T-cell (primary cell): ENCODE measurements around the gene SPATA31D4. TPM values are rescaled to one million over a fixed set of nuclear protein-coding genes. Genes with fewer than 3 reads are reported as not detected.
"Not testable (repeated sequence)": the region's sequence is repeated elsewhere in the genome, so short reads cannot be mapped to it uniquely, and the experiment has no call there.

ENCODE experiments used
- ATAC-seq, 4 experiments: fragments of 200-7000 bp in 3 of 4; fragments of 150-1000 bp in 1 of 4; cut with Tn5 transposase; replicated peaks in 1 of 4; 1 replicate in 3 of 4; 2 replicates in 1 of 4; pipeline ENCODE4 v1.10.0; 2021; ENCODE audit warnings: moderate library complexity in 3 of 4, mild to moderate bottlenecking in 2 of 4, moderate number of reproducible peaks in 1 of 4
- CTCF ChIA-PET, 2 donors: fragments of 300-600 bp; sonication (Branson Sonifier 250); formaldehyde crosslinking; loops; one replicate each; lab custom pipeline; 2022; ENCODE audit warnings: antibody characterized with exemption in 2 of 2; lab: Charles Lee
- POLR2A ChIA-PET, 2 donors: fragments of 300-600 bp; sonication (Branson Sonifier 250); formaldehyde crosslinking; loops; one replicate each; lab custom pipeline; 2022; ENCODE audit warnings: antibody characterized with exemption in 2 of 2; lab: Charles Lee
- DNase-seq, 35 experiments: peaks; one replicate each; pipeline versions ENCODE4 v3.0.0 to v3.0.0-alpha.2; 2013 to 2023
- H3K27ac ChIP-seq: one replicate; pipeline ENCODE4 v1.5.1; 2013; ENCODE audit warnings: low read length
- H3K27me3 ChIP-seq, 2 experiments: replicated peaks in 1 of 2; 1 replicate in 1 of 2; 2 replicates in 1 of 2; pipeline versions ENCODE4 v1.6.1 to v1.7.0; 2013; ENCODE audit warnings: low read length in 1 of 2, mixed read lengths in 1 of 2; ENCODE audit not compliant: control insufficient read depth in 2 of 2, insufficient read depth in 2 of 2; ENCODE audit errors: extremely low read depth in 1 of 2
- H3K36me3 ChIP-seq, 2 donors: 1 replicate in 1 of 2; 2 replicates in 1 of 2; pipeline versions ENCODE4 v1.6.1 to v1.7.0; 2013; ENCODE audit warnings: low read length in 1 of 2; ENCODE audit not compliant: control insufficient read depth in 2 of 2, insufficient read depth in 1 of 2; ENCODE audit errors: extremely low read depth in 1 of 2
- H3K4me1 ChIP-seq, 2 experiments: 1 replicate in 1 of 2; 2 replicates in 1 of 2; pipeline versions ENCODE4 v1.6.1 to v1.7.0; 2013; ENCODE audit warnings: low read length in 2 of 2, mixed read lengths in 1 of 2; ENCODE audit not compliant: insufficient read depth in 2 of 2, control insufficient read depth in 1 of 2; ENCODE audit errors: extremely low read depth in 1 of 2
- H3K4me3 ChIP-seq, 2 donors: 1 replicate in 1 of 2; 2 replicates in 1 of 2; pipeline versions ENCODE4 v1.5.1 to v1.7.0; 2013; ENCODE audit warnings: mild to moderate bottlenecking in 2 of 2, low read length in 1 of 2, moderate library complexity in 1 of 2; ENCODE audit not compliant: control insufficient read depth in 1 of 2; ENCODE audit errors: extremely low read depth in 1 of 2
- H3K9me3 ChIP-seq: 2 replicates; pipeline ENCODE4 v1.7.0; 2013
- H3K27ac Mint-ChIP-seq, 2 donors: one replicate each; pipeline ENCODE4 v1.8.0; 2020 to 2021; ENCODE audit warnings: mild to moderate bottlenecking in 2 of 2, mixed read lengths in 2 of 2
- H3K27me3 Mint-ChIP-seq, 2 donors: one replicate each; pipeline ENCODE4 v1.8.0; 2021 to 2022; ENCODE audit warnings: mixed read lengths in 2 of 2
- H3K36me3 Mint-ChIP-seq: one replicate; pipeline ENCODE4 v1.8.0; 2021; ENCODE audit warnings: mixed read lengths
- H3K4me1 Mint-ChIP-seq, 3 donors: one replicate each; pipeline ENCODE4 v1.8.0; 2020 to 2022; ENCODE audit warnings: mixed read lengths in 3 of 3, mild to moderate bottlenecking in 1 of 3
- H3K4me3 Mint-ChIP-seq, 3 donors: one replicate each; pipeline ENCODE4 v1.8.0; 2020 to 2022; ENCODE audit warnings: mild to moderate bottlenecking in 3 of 3, mixed read lengths in 3 of 3, moderate library complexity in 3 of 3
- H3K9me3 Mint-ChIP-seq, 3 donors: one replicate each; pipeline ENCODE4 v1.8.0; 2020 to 2022; ENCODE audit warnings: mixed read lengths in 3 of 3
- WGBS: methylation state at CpG from one replicate; pipeline ENCODE4 v1.1.5; 2013; ENCODE audit warnings: missing lambda C conversion rate; ENCODE audit not compliant: insufficient coverage; 5-methylcytosine and 5-hydroxymethylcytosine counted together
- total RNA-seq, 35 experiments: library from RNA in 6 of 35; stranded (reverse) in 6 of 35; fragments of 120-200 nt in 1 of 35; gene quantifications; one replicate each; pipeline versions ENCODE4 v1.2.1 to v1.2.4 and lab custom pipeline; 2013 to 2026

Gene SPATA31D4
- total RNA-seq, result not detected
- total RNA-seq (2013), result not detected
- total RNA-seq (lab: John Stamatoyannopoulos, UW), result 0 to 0.06 (median 0) reads per million in 29 experiments

- H3K4me3 Mint-ChIP-seq, H3K27ac Mint-ChIP-seq, H3K4me1 Mint-ChIP-seq, POLR2A ChIA-PET, H3K27ac ChIP-seq, H3K4me1 ChIP-seq, CTCF ChIA-PET, H3K9me3 Mint-ChIP-seq, H3K9me3 ChIP-seq, H3K27me3 Mint-ChIP-seq, H3K4me3 ChIP-seq, ATAC-seq, DNase-seq, H3K36me3 Mint-ChIP-seq, H3K36me3 ChIP-seq, H3K27me3 ChIP-seq: not testable (repeated sequence)
- WGBS, result no CpG with 5 or more reads among the region's 3 CpGs
Observed at GRCh38 chr9:81928305-81928704, at the start of gene SPATA31D4. Gene SPATA31D4 (plus strand): TSS chr9:81928428. CDS start chr9:81928514, 86 bp downstream.

- H3K27me3 Mint-ChIP-seq, result no peaks in the 10 kb centered on the region
- H3K4me1 Mint-ChIP-seq, result no peaks in the 10 kb centered on the region
- Histone ChIP-seq H3K36me3 (no peaks in the 10 kb centered on the region), H3K27ac (no peak overlapping the region), H3K9me3 (no peaks in the 10 kb centered on the region), H3K4me1 (no peaks in the 10 kb centered on the region), H3K4me3 (no peak overlapping the region), H3K27me3 (no peaks in the 10 kb centered on the region)
- no peak overlapping the region for H3K27ac Mint-ChIP-seq
- no peaks in the 10 kb centered on the region for H3K36me3 Mint-ChIP-seq
- ChIA-PET POLR2A (no interaction called here), CTCF (no interaction called here)
- DNase-seq (no peak), ATAC-seq (no peak)
- no CpG with 5 or more reads among the region's 2 CpGs for WGBS
- no peak overlapping the region for H3K4me3 Mint-ChIP-seq
- peaks cover 0 to 6% (median 0%) of the 10 kb centered on the region in 3 donors for H3K9me3 Mint-ChIP-seq
Observed at GRCh38 chr9:81878530-81878929, 49.7 kb upstream of the SPATA31D4 start.

- H3K4me1 Mint-ChIP-seq, result no peaks in the 10 kb centered on the region
- H3K4me3 ChIP-seq, result no peak overlapping the region
- H3K9me3 ChIP-seq, result no peaks in the 10 kb centered on the region
- H3K27ac ChIP-seq, result no peak overlapping the region
- DNase-seq (no peak), ATAC-seq (no peak)
- no peaks in the 10 kb centered on the region for H3K4me1 ChIP-seq
- no peaks in the 10 kb centered on the region for H3K36me3 Mint-ChIP-seq
- peaks cover 0 to 6% (median 0%) of the 10 kb centered on the region in 3 donors for H3K9me3 Mint-ChIP-seq
- no CpG with 5 or more reads among the region's 4 CpGs for WGBS
- ChIA-PET CTCF (no interaction called here), POLR2A (no interaction called here)
- no peaks in the 10 kb centered on the region for H3K27me3 ChIP-seq
- no peaks in the 10 kb centered on the region for H3K36me3 ChIP-seq
- peaks cover 0 to 3% of the 10 kb centered on the region in 2 donors for H3K27me3 Mint-ChIP-seq
- no peak overlapping the region for H3K4me3 Mint-ChIP-seq
- no peak overlapping the region for H3K27ac Mint-ChIP-seq
Observed at GRCh38 chr9:81879501-81879916, 48.7 kb upstream of the SPATA31D4 start.

- Mint-ChIP-seq H3K27me3 (peaks cover 0 to 7% of the 10 kb centered on the region in 2 donors), H3K27ac (no peak overlapping the region), H3K9me3 (peaks cover 0 to 4% (median 3%) of the 10 kb centered on the region in 3 donors), H3K36me3 (no peaks in the 10 kb centered on the region), H3K4me1 (no peaks in the 10 kb centered on the region), H3K4me3 (no peak overlapping the region)
- ATAC-seq, result no peak
- Histone ChIP-seq H3K4me3 (no peak overlapping the region), H3K9me3 (no peaks in the 10 kb centered on the region), H3K4me1 (no peaks in the 10 kb centered on the region), H3K36me3 (no peaks in the 10 kb centered on the region), H3K27me3 (no peaks in the 10 kb centered on the region), H3K27ac (no peak overlapping the region)
- POLR2A ChIA-PET, result no interaction called here
- CTCF ChIA-PET, result no interaction called here
- 43% methylated on average over 1 of the region's 2 CpGs for WGBS
- no peak for DNase-seq
Observed at GRCh38 chr9:81885602-81886001, 42.6 kb upstream of the SPATA31D4 start.

- DNase-seq, result no peak
- Mint-ChIP-seq H3K4me1 (no peaks in the 10 kb centered on the region), H3K27me3 (peaks cover 0 to 7% of the 10 kb centered on the region in 2 donors), H3K27ac (no peak overlapping the region), H3K9me3 (peaks cover 0 to 4% (median 3%) of the 10 kb centered on the region in 3 donors), H3K4me3 (no peak overlapping the region), H3K36me3 (no peaks in the 10 kb centered on the region)
- no peak overlapping the region for H3K27ac ChIP-seq
- no peaks in the 10 kb centered on the region for H3K9me3 ChIP-seq
- no peaks in the 10 kb centered on the region for H3K27me3 ChIP-seq
- ChIA-PET POLR2A (no interaction called here), CTCF (no interaction called here)
- no CpG with 5 or more reads among the region's 1 CpG for WGBS
- H3K4me3 ChIP-seq, result no peak overlapping the region
- H3K36me3 ChIP-seq, result no peaks in the 10 kb centered on the region
- no peaks in the 10 kb centered on the region for H3K4me1 ChIP-seq
- ATAC-seq, result no peak
Observed at GRCh38 chr9:81886665-81887064, 41.6 kb upstream of the SPATA31D4 start.

- ChIA-PET CTCF (no interaction called here), POLR2A (interaction anchor here in 1 of 2 donors (0.6 kb wide), 1 partner anchor 84 kb away, joined by 6 read pairs; no protein-coding TSS in a partner anchor)
- H3K9me3 Mint-ChIP-seq, result peaks cover 0 to 4% (median 3%) of the 10 kb centered on the region in 3 donors
- ATAC-seq (no peak), DNase-seq (no peak)
- H3K27ac ChIP-seq, result no peak overlapping the region
- 89% methylated on average over 1 of the region's 3 CpGs for WGBS
- no peaks in the 10 kb centered on the region for H3K4me1 Mint-ChIP-seq
- peaks cover 0 to 4% of the 10 kb centered on the region in 2 donors for H3K27me3 Mint-ChIP-seq
- no peak overlapping the region for H3K27ac Mint-ChIP-seq
- no peaks in the 10 kb centered on the region for H3K4me1 ChIP-seq
- no peak overlapping the region for H3K4me3 Mint-ChIP-seq
- no peaks in the 10 kb centered on the region for H3K27me3 ChIP-seq
- H3K9me3 ChIP-seq, result no peaks in the 10 kb centered on the region
- no peaks in the 10 kb centered on the region for H3K36me3 ChIP-seq
- H3K4me3 ChIP-seq, result no peak overlapping the region
- H3K36me3 Mint-ChIP-seq, result no peaks in the 10 kb centered on the region
Observed at GRCh38 chr9:81890104-81890503, 38.1 kb upstream of the SPATA31D4 start.

- Histone ChIP-seq H3K36me3 (no peaks in the 10 kb centered on the region), H3K4me3 (no peak overlapping the region), H3K4me1 (no peaks in the 10 kb centered on the region), H3K9me3 (no peaks in the 10 kb centered on the region), H3K27me3 (no peaks in the 10 kb centered on the region), H3K27ac (no peak overlapping the region)
- Mint-ChIP-seq H3K27ac (no peak overlapping the region), H3K4me3 (no peak overlapping the region), H3K4me1 (no peaks in the 10 kb centered on the region), H3K9me3 (peaks cover 3 to 7% (median 4%) of the 10 kb centered on the region in 3 donors), H3K27me3 (peaks cover 0 to 4% of the 10 kb centered on the region in 2 donors), H3K36me3 (no peaks in the 10 kb centered on the region)
- ChIA-PET CTCF (no interaction called here), POLR2A (no interaction called here)
- no peak for DNase-seq
- WGBS, result no CpG with 5 or more reads among the region's 1 CpG
- no peak for ATAC-seq
Observed at GRCh38 chr9:81892440-81892839, 35.8 kb upstream of the SPATA31D4 start.
